MM.1S (cell line): ENCODE data around the gene DHFR.

Experiments
- DNase-seq: peaks from one replicate; pipeline ENCODE4 v3.0.0-alpha.2; 2015
- H2AFZ ChIP-seq: fragments of 300-600 bp; sonication (generic); 2 replicates; pipeline ENCODE4 v1.6.0; 2016; ENCODE audit warnings: antibody characterized with exemption, low read length
- H3F3A ChIP-seq: fragments of 300-600 bp; sonication (generic); 2 replicates; pipeline ENCODE4 v1.6.1; 2016; ENCODE audit warnings: mild to moderate bottlenecking, antibody characterized with exemption, low read length, moderate library complexity, mixed read lengths; ENCODE audit not compliant: insufficient read depth
- H3K27ac ChIP-seq: fragments of 300-600 bp; sonication (generic); 2 replicates; pipeline ENCODE4 v1.5.1; 2016; ENCODE audit warnings: mild to moderate bottlenecking, low read length
- H3K27me3 ChIP-seq: fragments of 300-600 bp; sonication (generic); replicated peaks from 2 replicates; pipeline ENCODE4 v1.6.0; 2016; ENCODE audit warnings: low read length; ENCODE audit not compliant: insufficient read depth
- H3K36me3 ChIP-seq: fragments of 300-600 bp; sonication (generic); replicated peaks from 2 replicates; pipeline ENCODE4 v1.6.1; 2016; ENCODE audit warnings: mild to moderate bottlenecking, low read length, mixed read lengths; ENCODE audit not compliant: insufficient read depth
- H3K4me1 ChIP-seq: fragments of 300-600 bp; sonication (generic); 2 replicates; pipeline ENCODE4 v1.6.1; 2016; ENCODE audit warnings: low read length, mixed read lengths
- H3K4me2 ChIP-seq: fragments of 300-600 bp; sonication (generic); 2 replicates; pipeline ENCODE4 v1.6.0; 2016; ENCODE audit warnings: low read depth, low read length
- H3K4me3 ChIP-seq: fragments of 300-600 bp; sonication (generic); 2 replicates; pipeline ENCODE4 v1.5.1; 2016; ENCODE audit warnings: low read length, mixed read lengths
- H3K79me2 ChIP-seq: fragments of 300-600 bp; sonication (generic); 2 replicates; pipeline ENCODE4 v1.6.1; 2016; ENCODE audit warnings: mixed run types, low read length, mixed read lengths
- H3K9ac ChIP-seq: fragments of 300-600 bp; sonication (generic); 2 replicates; pipeline ENCODE4 v1.6.1; 2016; ENCODE audit warnings: low read length, mixed read lengths
- H3K9me2 ChIP-seq: fragments of 300-600 bp; sonication (generic); replicated peaks from 2 replicates; pipeline ENCODE4 v1.6.1; 2016; ENCODE audit warnings: mild to moderate bottlenecking, low read length, mixed read lengths; ENCODE audit not compliant: insufficient read depth
- H3K9me3 ChIP-seq: fragments of 300-600 bp; sonication (generic); replicated peaks from 2 replicates; pipeline ENCODE4 v1.6.1; 2016; ENCODE audit warnings: mild to moderate bottlenecking, low read length, mixed read lengths; ENCODE audit not compliant: insufficient read depth
- H4K20me1 ChIP-seq: fragments of 300-600 bp; sonication (generic); 2 replicates; pipeline ENCODE4 v1.6.1; 2016; ENCODE audit warnings: mild to moderate bottlenecking, low read length, moderate library complexity, mixed read lengths; ENCODE audit not compliant: insufficient read depth
- EZH2 ChIP-seq: fragments of 300-600 bp; sonication (generic); optimal IDR thresholded peaks from 2 replicates; pipeline ENCODE3; 2017; ENCODE audit warnings: low read depth, mild to moderate bottlenecking, antibody characterized with exemption, low read length, mixed read lengths
- EZH2phosphoT487 ChIP-seq: fragments of 300-600 bp; sonication (generic); IDR thresholded peaks from 2 replicates; pipeline ENCODE4 v1.6.1; 2018; ENCODE audit warnings: antibody characterized with exemption, low read length
- TF ChIP-seq, protein P1 (sequence below): fragments of 300-600 bp; sonication (generic); IDR thresholded peaks from 2 replicates; pipeline ENCODE4 v1.5.1; 2016; ENCODE audit warnings: antibody characterized with exemption, low read length, mixed read lengths

DHFR gene

GRCh38 chr5:80597500-80597899 is 57.3 kb downstream of the DHFR start:
- Histone ChIP-seq H3K4me2 (no peak overlapping the region), H3K27ac (no peak overlapping the region), H3K9ac (no peak overlapping the region), H3K4me1 (no peaks in the 10 kb centered on the region), H2AFZ (no peak overlapping the region), H3K79me2 (no peaks in the 10 kb centered on the region), H3K27me3 (no peaks in the 10 kb centered on the region), H4K20me1 (no peaks in the 10 kb centered on the region), H3F3A (no peaks in the 10 kb centered on the region), H3K9me3 (no peaks in the 10 kb centered on the region), H3K4me3 (no peak overlapping the region), H3K36me3 (no peaks in the 10 kb centered on the region), H3K9me2 (no peaks in the 10 kb centered on the region)
- TF ChIP-seq EZH2phosphoT487 (no peak), EZH2 (no peak)
- TF ChIP-seq, protein P1, sequence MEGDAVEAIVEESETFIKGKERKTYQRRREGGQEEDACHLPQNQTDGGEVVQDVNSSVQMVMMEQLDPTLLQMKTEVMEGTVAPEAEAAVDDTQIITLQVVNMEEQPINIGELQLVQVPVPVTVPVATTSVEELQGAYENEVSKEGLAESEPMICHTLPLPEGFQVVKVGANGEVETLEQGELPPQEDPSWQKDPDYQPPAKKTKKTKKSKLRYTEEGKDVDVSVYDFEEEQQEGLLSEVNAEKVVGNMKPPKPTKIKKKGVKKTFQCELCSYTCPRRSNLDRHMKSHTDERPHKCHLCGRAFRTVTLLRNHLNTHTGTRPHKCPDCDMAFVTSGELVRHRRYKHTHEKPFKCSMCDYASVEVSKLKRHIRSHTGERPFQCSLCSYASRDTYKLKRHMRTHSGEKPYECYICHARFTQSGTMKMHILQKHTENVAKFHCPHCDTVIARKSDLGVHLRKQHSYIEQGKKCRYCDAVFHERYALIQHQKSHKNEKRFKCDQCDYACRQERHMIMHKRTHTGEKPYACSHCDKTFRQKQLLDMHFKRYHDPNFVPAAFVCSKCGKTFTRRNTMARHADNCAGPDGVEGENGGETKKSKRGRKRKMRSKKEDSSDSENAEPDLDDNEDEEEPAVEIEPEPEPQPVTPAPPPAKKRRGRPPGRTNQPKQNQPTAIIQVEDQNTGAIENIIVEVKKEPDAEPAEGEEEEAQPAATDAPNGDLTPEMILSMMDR = no peak
- DNase-seq = no peak

DNA sequence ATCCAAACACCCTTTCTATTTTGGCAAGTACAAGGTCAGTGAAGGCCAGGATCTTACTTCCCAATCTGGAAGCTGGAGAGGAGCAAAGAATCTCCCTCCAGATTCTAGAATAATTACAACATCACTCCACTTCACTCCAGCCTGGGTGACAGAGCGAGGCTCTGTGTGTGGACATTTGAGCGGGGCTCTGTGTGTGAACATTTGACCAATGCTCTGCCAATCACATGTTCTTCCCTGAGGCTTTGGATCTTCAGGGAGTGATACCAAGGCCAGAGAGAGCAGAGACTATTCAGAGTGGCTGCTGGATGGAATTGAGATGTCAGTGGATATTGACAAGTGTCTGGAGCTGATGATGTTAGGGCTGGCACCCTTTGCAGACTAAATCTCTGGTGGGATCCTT is 60.0 kb downstream of the DHFR start:
- TF ChIP-seq EZH2 (no peak), EZH2phosphoT487 (no peak)
- TF ChIP-seq, protein P1 = no peak
- Histone ChIP-seq H3K4me2 (no peak overlapping the region), H3K4me1 (no peaks in the 10 kb centered on the region), H4K20me1 (no peaks in the 10 kb centered on the region), H2AFZ (no peak overlapping the region), H3F3A (no peaks in the 10 kb centered on the region), H3K9ac (no peak overlapping the region), H3K4me3 (no peak overlapping the region), H3K27ac (no peak overlapping the region), H3K9me2 (no peaks in the 10 kb centered on the region), H3K9me3 (no peaks in the 10 kb centered on the region), H3K79me2 (no peaks in the 10 kb centered on the region), H3K36me3 (no peaks in the 10 kb centered on the region), H3K27me3 (no peaks in the 10 kb centered on the region)
- DNase-seq = no peak

GRCh38 chr5:80592761-80593160 is 62.0 kb downstream of the DHFR start:
- no peaks in the 10 kb centered on the region for H3K4me1 ChIP-seq
- H3K9me2 ChIP-seq = no peaks in the 10 kb centered on the region
- H3K27me3 ChIP-seq = no peaks in the 10 kb centered on the region
- H3K36me3 ChIP-seq = no peaks in the 10 kb centered on the region
- TF ChIP-seq EZH2 = no peak
- TF ChIP-seq EZH2phosphoT487 = no peak
- TF ChIP-seq, protein P1 = no peak
- DNase-seq = no peak
- H2AFZ ChIP-seq = no peak overlapping the region
- no peak overlapping the region for H3K4me2 ChIP-seq
- no peaks in the 10 kb centered on the region for H3K9me3 ChIP-seq
- H3K27ac ChIP-seq = no peak overlapping the region
- H3F3A ChIP-seq = no peaks in the 10 kb centered on the region
- H4K20me1 ChIP-seq = no peaks in the 10 kb centered on the region
- no peak overlapping the region for H3K4me3 ChIP-seq
- H3K79me2 ChIP-seq = no peaks in the 10 kb centered on the region
- H3K9ac ChIP-seq = no peak overlapping the region
